Body of pancreas (tissue), 4 donors: ENCODE results near the gene ELAVL1. TPM values are rescaled to one million over a fixed set of nuclear protein-coding genes. Genes with fewer than 3 reads are reported as not detected.

Experiments used
- ATAC-seq: fragments of 150-250 bp; one replicate; pipeline ENCODE4 v1.9.1; 2016
- DNase-seq, 4 donors: peaks; one replicate each; pipeline ENCODE4 v3.0.0-alpha.2; 2019
- H3K27ac ChIP-seq, 4 donors: fragments of 200-600 bp; sonication (generic); 1 replicate in 3 of 4; 2 replicates in 1 of 4; pipeline versions ENCODE4 v1.5.1 to v1.6.1; 2016 to 2019; ENCODE audit warnings: mild to moderate bottlenecking in 1 of 4, mixed read lengths in 1 of 4, moderate library complexity in 1 of 4
- H3K27me3 ChIP-seq, 2 donors: fragments of 200-600 bp; sonication (generic); one replicate each; pipeline ENCODE4 v1.6.0; 2016; ENCODE audit warnings: mild to moderate bottlenecking in 1 of 2
- H3K36me3 ChIP-seq, 2 donors: fragments of 200-600 bp; sonication (generic); replicated peaks in 1 of 2; 2 replicates each; pipeline ENCODE4 v1.5.1; 2016; ENCODE audit warnings: low read depth in 2 of 2; ENCODE audit not compliant: insufficient read depth in 1 of 2
- H3K4me1 ChIP-seq: fragments of 200-600 bp; sonication (generic); one replicate; pipeline ENCODE4 v1.6.0; 2016
- H3K4me3 ChIP-seq, 2 donors: fragments of 200-600 bp; sonication (generic); 1 replicate in 1 of 2; 2 replicates in 1 of 2; pipeline ENCODE4 v1.5.1; 2016 to 2019
- H3K9me3 ChIP-seq, 3 donors: fragments of 200-600 bp; sonication (generic); 1 replicate in 2 of 3; 2 replicates in 1 of 3; pipeline ENCODE4 v1.5.1; 2016
- POLR2A ChIP-seq, 3 donors: fragments of 450-650 bp; IDR thresholded peaks; one replicate each; pipeline ENCODE4 v1.6.1; 2016; ENCODE audit warnings: antibody characterized with exemption in 3 of 3, mild to moderate bottlenecking in 2 of 3
- WGBS, 2 donors: methylation state at CpG; one replicate each; pipeline ENCODE4 v1.1.5; 2017; 5-methylcytosine and 5-hydroxymethylcytosine counted together
- intact Hi-C: fragments of 100-400 bp; cut with DNase I; formaldehyde crosslinking; loops from one replicate; pipeline ENCODE4 v1.15.1; 2023
- total RNA-seq, 2 donors: library from RNA; depleted of rRNA; stranded (reverse); fragments of >200 nt; gene quantifications; one replicate each; pipeline ENCODE4 v1.1.0, GENCODE V29; 2016
- TF ChIP-seq, protein P1 (sequence below), 7 experiments: fragments of 450-650 bp in 4 of 7; fragments of 200-600 bp in 3 of 7; sonication (generic) in 3 of 7; IDR thresholded peaks; one replicate each; pipeline ENCODE4 v1.5.1; 2016 to 2019; ENCODE audit warnings: antibody characterized with exemption in 7 of 7

The ELAVL1 gene
- total RNA-seq, 2 donors from 2014 or later, result 9.3 to 15.8 TPM

DNA sequence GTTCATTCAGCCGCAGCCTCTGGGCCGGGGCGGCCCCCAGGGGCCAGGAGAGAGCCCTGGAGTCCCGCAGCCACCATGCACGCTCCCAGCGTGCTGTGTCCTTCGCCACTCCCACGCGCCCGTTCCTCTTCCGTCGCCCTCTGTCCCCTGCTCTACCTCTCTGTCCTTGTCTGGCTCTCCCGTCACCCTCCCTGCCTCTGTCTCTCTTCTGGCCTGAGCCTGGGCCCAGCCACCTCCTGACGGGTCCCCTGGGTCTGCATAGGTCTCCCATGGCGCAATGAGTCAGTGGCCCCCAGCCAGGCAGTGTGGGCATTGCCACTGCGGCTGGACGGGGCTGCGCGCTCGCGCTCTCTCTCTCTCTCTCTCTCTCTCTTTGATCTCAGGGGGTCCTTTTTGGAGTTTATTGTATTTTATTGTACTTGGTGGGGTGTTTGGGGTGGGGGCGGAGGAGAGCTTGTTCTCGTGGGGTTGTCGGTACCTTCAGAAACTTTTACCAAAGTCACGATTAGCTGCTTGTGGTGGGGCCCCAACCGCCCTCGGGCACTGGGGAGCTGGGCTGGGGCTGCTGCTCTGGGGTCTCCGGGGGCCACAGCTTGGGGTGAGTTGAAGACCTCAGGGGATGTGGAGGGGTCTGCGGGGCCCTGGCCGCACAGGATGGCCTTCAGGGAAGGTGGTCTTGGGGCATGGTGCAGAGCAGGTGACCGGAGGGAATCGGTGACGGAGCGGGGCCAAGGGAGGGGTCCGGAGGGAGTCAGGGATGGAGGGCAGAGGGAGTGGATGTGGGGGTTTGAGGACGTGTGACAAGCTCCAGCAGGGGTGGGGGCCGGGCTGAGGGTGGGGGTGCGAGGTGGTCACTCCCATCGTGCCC lies 92.5 kb downstream of the ELAVL1 start:
- TF ChIP-seq, protein P1, sequence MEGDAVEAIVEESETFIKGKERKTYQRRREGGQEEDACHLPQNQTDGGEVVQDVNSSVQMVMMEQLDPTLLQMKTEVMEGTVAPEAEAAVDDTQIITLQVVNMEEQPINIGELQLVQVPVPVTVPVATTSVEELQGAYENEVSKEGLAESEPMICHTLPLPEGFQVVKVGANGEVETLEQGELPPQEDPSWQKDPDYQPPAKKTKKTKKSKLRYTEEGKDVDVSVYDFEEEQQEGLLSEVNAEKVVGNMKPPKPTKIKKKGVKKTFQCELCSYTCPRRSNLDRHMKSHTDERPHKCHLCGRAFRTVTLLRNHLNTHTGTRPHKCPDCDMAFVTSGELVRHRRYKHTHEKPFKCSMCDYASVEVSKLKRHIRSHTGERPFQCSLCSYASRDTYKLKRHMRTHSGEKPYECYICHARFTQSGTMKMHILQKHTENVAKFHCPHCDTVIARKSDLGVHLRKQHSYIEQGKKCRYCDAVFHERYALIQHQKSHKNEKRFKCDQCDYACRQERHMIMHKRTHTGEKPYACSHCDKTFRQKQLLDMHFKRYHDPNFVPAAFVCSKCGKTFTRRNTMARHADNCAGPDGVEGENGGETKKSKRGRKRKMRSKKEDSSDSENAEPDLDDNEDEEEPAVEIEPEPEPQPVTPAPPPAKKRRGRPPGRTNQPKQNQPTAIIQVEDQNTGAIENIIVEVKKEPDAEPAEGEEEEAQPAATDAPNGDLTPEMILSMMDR (IDR thresholded peaks at IDR 0.05), result no peak
- no peak for TF ChIP-seq POLR2A (IDR thresholded peaks at IDR 0.05)
- ATAC-seq (no peak), DNase-seq (no peak)
- peaks cover 0 to 18% of the 10 kb centered on the region in 2 donors for H3K27me3 ChIP-seq
- peaks cover 25 to 27% of the 10 kb centered on the region in 2 donors for H3K36me3 ChIP-seq
- peaks cover 31% of the 10 kb centered on the region for H3K4me1 ChIP-seq
- WGBS, 2 donors, result 92 to 93% methylated on average over 31 to 36 of the region's 39 CpGs
- no peak overlapping the region for H3K4me3 ChIP-seq
- H3K9me3 ChIP-seq, result no peaks in the 10 kb centered on the region
- intact Hi-C loops, result no loop called here
- H3K27ac ChIP-seq, result no peak overlapping the region

DNA sequence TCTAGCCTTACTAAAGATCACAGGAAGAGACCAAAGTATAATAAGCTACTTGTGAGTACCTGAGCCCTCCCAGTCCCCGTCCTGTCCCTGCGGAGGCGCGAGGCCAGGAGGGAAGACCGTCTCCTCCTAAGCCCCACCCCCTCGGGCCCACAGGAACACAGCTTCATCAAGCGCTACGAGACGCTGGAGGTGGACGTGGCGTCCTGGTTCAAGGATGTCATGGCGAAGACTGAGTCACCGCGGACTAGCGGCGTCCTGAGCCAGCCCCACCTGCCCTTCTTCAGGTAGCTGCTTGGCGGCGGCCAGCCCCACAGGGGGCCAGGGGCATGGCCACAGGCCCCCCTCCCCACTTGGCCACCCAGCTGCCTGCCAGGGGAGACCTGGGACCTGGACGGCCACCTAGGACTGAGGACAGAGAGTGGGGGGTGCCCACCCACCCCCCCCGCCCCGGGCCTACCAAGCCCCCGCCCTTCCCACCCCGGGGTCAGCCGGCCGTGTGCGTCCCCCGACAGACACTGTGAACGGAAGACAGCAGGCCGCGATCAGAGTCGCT lies 93.2 kb downstream of the ELAVL1 start:
- Histone ChIP-seq H3K36me3 (peaks cover 25 to 27% of the 10 kb centered on the region in 2 donors), H3K27me3 (peaks cover 0 to 18% of the 10 kb centered on the region in 2 donors), H3K9me3 (no peaks in the 10 kb centered on the region), H3K27ac (no peak overlapping the region), H3K4me1 (peaks cover 30% of the 10 kb centered on the region), H3K4me3 (no peak overlapping the region)
- TF ChIP-seq, protein P1 (IDR thresholded peaks at IDR 0.05), result no peak
- TF ChIP-seq POLR2A (IDR thresholded peaks at IDR 0.05), result no peak
- intact Hi-C loops, result no loop called here
- WGBS, 2 donors, result 87 to 96% methylated on average over 11 to 18 of the region's 31 CpGs
- DNase-seq, result peak in 1 of 4 donors; percentile 12
- ATAC-seq, result no peak

GRCh38 chr19:7911508-7912143 lies 93.8 kb downstream of the ELAVL1 start:
- TF ChIP-seq POLR2A (IDR thresholded peaks at IDR 0.05), result no peak
- TF ChIP-seq, protein P1 (IDR thresholded peaks at IDR 0.05), result no peak
- intact Hi-C loops, result no loop called here
- Histone ChIP-seq H3K9me3 (no peaks in the 10 kb centered on the region), H3K36me3 (peaks cover 25 to 27% of the 10 kb centered on the region in 2 donors), H3K27ac (no peak overlapping the region), H3K4me1 (peaks cover 30% of the 10 kb centered on the region), H3K27me3 (peaks cover 0 to 13% of the 10 kb centered on the region in 2 donors), H3K4me3 (no peak overlapping the region)
- DNase-seq (no peak), ATAC-seq (no peak)
- WGBS, 2 donors, result 91 to 99% methylated on average over 8 to 18 of the region's 18 CpGs

- TF ChIP-seq, protein P1 (IDR thresholded peaks at IDR 0.05), result no peak
- TF ChIP-seq POLR2A (IDR thresholded peaks at IDR 0.05), result no peak
- Histone ChIP-seq H3K4me1 (peaks cover 30% of the 10 kb centered on the region), H3K27ac (no peak overlapping the region), H3K9me3 (no peaks in the 10 kb centered on the region), H3K4me3 (no peak overlapping the region), H3K36me3 (peaks cover 25 to 27% of the 10 kb centered on the region in 2 donors), H3K27me3 (peaks cover 0 to 3% of the 10 kb centered on the region in 2 donors)
- ATAC-seq (no peak), DNase-seq (peak in 1 of 4 donors; percentile 13)
- WGBS, 2 donors, result 92 to 93% methylated on average over 21 to 54 of the region's 54 CpGs
- intact Hi-C loops, result no loop called here
Measured at GRCh38 chr19:7910321-7911161, 94.9 kb downstream of the ELAVL1 start.
